Panc1 (cell line): ENCODE measurements around the gene DOCK8.

Source experiments
- POLR2AphosphoS5 ChIP-seq: IDR thresholded peaks from 2 replicates; pipeline ENCODE4 v1.6.1; 2012; ENCODE audit warnings: mild to moderate bottlenecking, low read depth, low read length, moderate library complexity
- SIN3A ChIP-seq: IDR thresholded peaks from 2 replicates; pipeline ENCODE4 v1.6.1; 2012; ENCODE audit warnings: low read depth, mild to moderate bottlenecking, low read length, moderate library complexity, borderline replicate concordance; ENCODE audit not compliant: insufficient read depth
- TF ChIP-seq, protein P1 (sequence below): fragments of 450-650 bp; IDR thresholded peaks from 2 replicates; pipeline ENCODE4 v1.5.1; 2017; ENCODE audit warnings: mild to moderate bottlenecking
- TF ChIP-seq, protein P2 (sequence below), 2 experiments: IDR thresholded peaks; 2 replicates each; pipeline ENCODE4 v1.6.1; 2011 to 2012; ENCODE audit warnings: low read depth in 2 of 2, control low read depth in 1 of 2, low read length in 1 of 2, mild to moderate bottlenecking in 1 of 2, moderate library complexity in 1 of 2; ENCODE audit not compliant: insufficient read depth in 1 of 2

DNA sequence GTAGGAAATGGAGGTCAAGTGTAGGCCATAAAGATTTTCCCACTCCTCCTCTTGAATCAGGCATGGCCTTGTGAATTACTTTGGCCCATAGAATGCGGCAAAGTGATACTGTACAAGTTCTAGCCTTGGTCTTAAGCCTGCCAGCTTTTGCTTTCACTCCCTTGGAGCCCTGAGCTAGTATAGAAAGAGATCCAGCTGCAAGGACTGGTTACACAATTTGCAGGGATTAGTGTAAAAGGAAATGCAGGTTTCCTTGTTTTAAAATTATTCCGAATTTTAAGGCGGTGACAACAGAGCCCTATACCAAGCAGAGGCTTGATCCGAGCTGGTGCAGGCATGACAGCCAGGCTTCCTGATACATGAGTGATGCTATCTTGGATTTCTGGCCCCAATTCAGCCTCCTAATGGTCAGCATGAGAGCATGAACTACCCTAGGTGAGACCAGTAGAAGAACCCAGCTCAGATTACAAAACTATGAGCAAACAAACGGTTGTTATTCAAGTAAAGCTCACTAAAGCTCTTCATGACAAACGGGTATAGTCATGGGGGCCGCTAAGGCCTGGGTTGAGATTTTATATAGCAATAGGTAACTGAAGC lies 257.9 kb downstream of the DOCK8 start:
- no peak for TF ChIP-seq POLR2AphosphoS5
- TF ChIP-seq, protein P1, sequence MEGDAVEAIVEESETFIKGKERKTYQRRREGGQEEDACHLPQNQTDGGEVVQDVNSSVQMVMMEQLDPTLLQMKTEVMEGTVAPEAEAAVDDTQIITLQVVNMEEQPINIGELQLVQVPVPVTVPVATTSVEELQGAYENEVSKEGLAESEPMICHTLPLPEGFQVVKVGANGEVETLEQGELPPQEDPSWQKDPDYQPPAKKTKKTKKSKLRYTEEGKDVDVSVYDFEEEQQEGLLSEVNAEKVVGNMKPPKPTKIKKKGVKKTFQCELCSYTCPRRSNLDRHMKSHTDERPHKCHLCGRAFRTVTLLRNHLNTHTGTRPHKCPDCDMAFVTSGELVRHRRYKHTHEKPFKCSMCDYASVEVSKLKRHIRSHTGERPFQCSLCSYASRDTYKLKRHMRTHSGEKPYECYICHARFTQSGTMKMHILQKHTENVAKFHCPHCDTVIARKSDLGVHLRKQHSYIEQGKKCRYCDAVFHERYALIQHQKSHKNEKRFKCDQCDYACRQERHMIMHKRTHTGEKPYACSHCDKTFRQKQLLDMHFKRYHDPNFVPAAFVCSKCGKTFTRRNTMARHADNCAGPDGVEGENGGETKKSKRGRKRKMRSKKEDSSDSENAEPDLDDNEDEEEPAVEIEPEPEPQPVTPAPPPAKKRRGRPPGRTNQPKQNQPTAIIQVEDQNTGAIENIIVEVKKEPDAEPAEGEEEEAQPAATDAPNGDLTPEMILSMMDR, result no peak
- TF ChIP-seq SIN3A, result no peak
- TF ChIP-seq, protein P2, sequence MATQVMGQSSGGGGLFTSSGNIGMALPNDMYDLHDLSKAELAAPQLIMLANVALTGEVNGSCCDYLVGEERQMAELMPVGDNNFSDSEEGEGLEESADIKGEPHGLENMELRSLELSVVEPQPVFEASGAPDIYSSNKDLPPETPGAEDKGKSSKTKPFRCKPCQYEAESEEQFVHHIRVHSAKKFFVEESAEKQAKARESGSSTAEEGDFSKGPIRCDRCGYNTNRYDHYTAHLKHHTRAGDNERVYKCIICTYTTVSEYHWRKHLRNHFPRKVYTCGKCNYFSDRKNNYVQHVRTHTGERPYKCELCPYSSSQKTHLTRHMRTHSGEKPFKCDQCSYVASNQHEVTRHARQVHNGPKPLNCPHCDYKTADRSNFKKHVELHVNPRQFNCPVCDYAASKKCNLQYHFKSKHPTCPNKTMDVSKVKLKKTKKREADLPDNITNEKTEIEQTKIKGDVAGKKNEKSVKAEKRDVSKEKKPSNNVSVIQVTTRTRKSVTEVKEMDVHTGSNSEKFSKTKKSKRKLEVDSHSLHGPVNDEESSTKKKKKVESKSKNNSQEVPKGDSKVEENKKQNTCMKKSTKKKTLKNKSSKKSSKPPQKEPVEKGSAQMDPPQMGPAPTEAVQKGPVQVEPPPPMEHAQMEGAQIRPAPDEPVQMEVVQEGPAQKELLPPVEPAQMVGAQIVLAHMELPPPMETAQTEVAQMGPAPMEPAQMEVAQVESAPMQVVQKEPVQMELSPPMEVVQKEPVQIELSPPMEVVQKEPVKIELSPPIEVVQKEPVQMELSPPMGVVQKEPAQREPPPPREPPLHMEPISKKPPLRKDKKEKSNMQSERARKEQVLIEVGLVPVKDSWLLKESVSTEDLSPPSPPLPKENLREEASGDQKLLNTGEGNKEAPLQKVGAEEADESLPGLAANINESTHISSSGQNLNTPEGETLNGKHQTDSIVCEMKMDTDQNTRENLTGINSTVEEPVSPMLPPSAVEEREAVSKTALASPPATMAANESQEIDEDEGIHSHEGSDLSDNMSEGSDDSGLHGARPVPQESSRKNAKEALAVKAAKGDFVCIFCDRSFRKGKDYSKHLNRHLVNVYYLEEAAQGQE (IDR thresholded peaks at IDR 0.05; ENCODE audit: insufficient read depth in 1 of 2, low read depth in 2 of 2, low read length in 1 of 2), result no peak
